A673 (cell line): ENCODE data around the gene MNS1. TPM values are rescaled to one million over a fixed set of nuclear protein-coding genes. Genes with fewer than 3 reads are reported as not detected.

Experiments
- BruUV-seq: library from RNA; stranded (reverse); fragments of 400-500 nt; replicated peaks from 2 replicates; lab custom pipeline; 2021; lab: Mats Ljungman, UMichigan
- CTCF ChIA-PET: fragments of 300-600 bp; sonication (Branson Sonifier 250); formaldehyde crosslinking; loops from one replicate; lab custom pipeline; 2022; ENCODE audit warnings: antibody characterized with exemption; lab: Charles Lee
- POLR2A ChIA-PET: fragments of 300-600 bp; sonication (Branson Sonifier 250); formaldehyde crosslinking; loops from one replicate; lab custom pipeline; 2022; ENCODE audit warnings: antibody characterized with exemption; ENCODE audit not compliant: low non-redundant PET; lab: Charles Lee
- DNase-seq: peaks from one replicate; pipeline ENCODE4 v3.0.0-alpha.2; 2015; ENCODE audit warnings: low spot score
- H3K27ac ChIP-seq: fragments of 200-600 bp; sonication (generic); 2 replicates; pipeline ENCODE4 v1.5.1; 2016; ENCODE audit warnings: mixed run types, low read depth, mild to moderate bottlenecking, mixed read lengths, antibody characterized with exemption, low read length; ENCODE audit not compliant: poor library complexity, severe bottlenecking
- H3K27me3 ChIP-seq: fragments of 200-600 bp; sonication (generic); replicated peaks from 2 replicates; pipeline ENCODE4 v1.6.1; 2017; ENCODE audit warnings: mixed run types, low read depth, mild to moderate bottlenecking, mixed read lengths, antibody characterized with exemption, low read length; ENCODE audit not compliant: insufficient read depth, poor library complexity
- H3K36me3 ChIP-seq: fragments of 200-600 bp; sonication (generic); 2 replicates; pipeline ENCODE4 v1.6.1; 2016; ENCODE audit warnings: mixed run types, mild to moderate bottlenecking, mixed read lengths, antibody characterized with exemption, low read length; ENCODE audit not compliant: insufficient read depth, poor library complexity, severe bottlenecking
- H3K4me1 ChIP-seq: fragments of 200-600 bp; sonication (generic); 2 replicates; pipeline ENCODE4 v1.6.1; 2017; ENCODE audit warnings: mixed run types, mild to moderate bottlenecking, mixed read lengths, antibody characterized with exemption, low read length; ENCODE audit not compliant: insufficient read depth, poor library complexity, severe bottlenecking
- H3K4me3 ChIP-seq: fragments of 200-600 bp; sonication (generic); 2 replicates; pipeline ENCODE4 v1.5.1; 2016; ENCODE audit warnings: low read depth, mixed run types, mild to moderate bottlenecking, mixed read lengths, low read length; ENCODE audit not compliant: poor library complexity, severe bottlenecking
- H3K9me3 ChIP-seq: fragments of 200-600 bp; sonication (generic); 2 replicates; pipeline ENCODE4 v1.6.1; 2016; ENCODE audit warnings: mixed run types, low read depth, mild to moderate bottlenecking, mixed read lengths, antibody characterized with exemption, low read length; ENCODE audit not compliant: poor library complexity, severe bottlenecking
- CTCF ChIP-seq: fragments of 300-800, 200-600 bp; sonication (generic); conservative IDR thresholded peaks from 2 replicates; pipeline ENCODE4 v1.5.1; 2017; ENCODE audit warnings: low read depth, mild to moderate bottlenecking, antibody characterized with exemption, low read length, moderate library complexity, mixed read lengths
- EZH2 ChIP-seq: fragments of 200-600 bp; sonication (generic); IDR thresholded peaks from 2 replicates; pipeline ENCODE4 v1.6.1; 2017; ENCODE audit warnings: borderline replicate concordance, low read depth, mild to moderate bottlenecking, mixed read lengths, antibody characterized with exemption, low read length; ENCODE audit not compliant: poor library complexity, severe bottlenecking
- intact Hi-C: fragments of 100-400 bp; cut with micrococcal nuclease; formaldehyde crosslinking; loops from one replicate; pipeline ENCODE4 v1.10.0; 2022; ENCODE audit not compliant: unreplicated experiment
- total RNA-seq: library from RNA; stranded (reverse); gene quantifications from 2 replicates; pipeline ENCODE4 v1.2.3, GENCODE V29; 2021

MNS1 gene
- total RNA-seq, 1 experiment from 2014 or later = 28.7 TPM

GRCh38 chr15:56484287-56484686 lies 19.4 kb upstream of the MNS1 start:
- no TSS peak for BruUV-seq
- no peaks in the 10 kb centered on the region for H3K27me3 ChIP-seq
- CTCF ChIA-PET = no interaction called here
- POLR2A ChIA-PET = no interaction called here
- no peak overlapping the region for H3K27ac ChIP-seq
- H3K9me3 ChIP-seq = peaks cover 4% of the 10 kb centered on the region
- no peak for DNase-seq
- no peaks in the 10 kb centered on the region for H3K36me3 ChIP-seq
- intact Hi-C loops = no loop called here
- no peak for TF ChIP-seq EZH2
- no peak for TF ChIP-seq CTCF
- no peak overlapping the region for H3K4me3 ChIP-seq
- no peaks in the 10 kb centered on the region for H3K4me1 ChIP-seq

GRCh38 chr15:56475351-56475750 lies 10.4 kb upstream of the MNS1 start:
- BruUV-seq = no TSS peak
- no peak for TF ChIP-seq EZH2
- TF ChIP-seq CTCF = no peak
- Histone ChIP-seq H3K9me3 (no peaks in the 10 kb centered on the region), H3K36me3 (no peaks in the 10 kb centered on the region), H3K4me3 (no peak overlapping the region), H3K27me3 (no peaks in the 10 kb centered on the region), H3K4me1 (no peaks in the 10 kb centered on the region), H3K27ac (no peak overlapping the region)
- ChIA-PET CTCF (no interaction called here), POLR2A (no interaction called here)
- no peak for DNase-seq
- intact Hi-C loops = no loop called here

GRCh38 chr15:56473017-56473416 lies 8.1 kb upstream of the MNS1 start:
- peaks cover 4% of the 10 kb centered on the region for H3K4me1 ChIP-seq
- H3K9me3 ChIP-seq = no peaks in the 10 kb centered on the region
- BruUV-seq = no TSS peak
- no peaks in the 10 kb centered on the region for H3K36me3 ChIP-seq
- ChIA-PET POLR2A (no interaction called here), CTCF (no interaction called here)
- H3K27ac ChIP-seq = no peak overlapping the region
- no peaks in the 10 kb centered on the region for H3K27me3 ChIP-seq
- intact Hi-C loops = no loop called here
- TF ChIP-seq CTCF (no peak), EZH2 (no peak)
- no peak overlapping the region for H3K4me3 ChIP-seq
- DNase-seq = no peak
